GM23248 (cell line): Measurements from ENCODE around the gene SLC1A7.

Experiments
- EZH2 ChIP-seq: fragments of 200-600 bp; sonication (generic); IDR thresholded peaks from 2 replicates; pipeline ENCODE4 v1.6.1; 2018; ENCODE audit warnings: antibody characterized with exemption, mild to moderate bottlenecking; ENCODE audit not compliant: insufficient read depth, poor library complexity, severe bottlenecking
- EZH2phosphoT487 ChIP-seq: fragments of 200-600 bp; sonication (generic); IDR thresholded peaks from 2 replicates; pipeline ENCODE4 v1.6.1; 2018; ENCODE audit warnings: antibody characterized with exemption, moderate library complexity, mild to moderate bottlenecking, low read depth; ENCODE audit not compliant: insufficient read depth

DNA sequence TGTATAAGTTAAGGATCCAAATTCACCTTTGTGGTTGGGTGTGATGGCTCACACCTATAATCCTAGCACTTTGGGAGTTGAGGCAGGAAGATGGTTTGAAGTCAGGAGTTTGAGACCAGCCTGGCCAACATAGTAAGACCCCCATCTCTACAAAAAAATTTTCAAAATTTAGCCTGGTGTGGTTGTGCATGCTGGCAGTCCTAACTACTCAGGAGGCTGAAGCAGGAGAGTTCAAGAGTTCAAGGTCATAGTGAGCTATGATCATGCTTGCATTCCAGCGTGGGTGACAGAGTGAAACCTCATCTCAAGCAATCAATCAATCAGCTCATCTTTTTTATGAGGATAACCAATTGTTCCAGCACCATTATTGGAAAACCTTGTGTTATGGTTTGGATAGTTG is 16.5 kb upstream of the SLC1A7 start:
- TF ChIP-seq EZH2 (no peak), EZH2phosphoT487 (no peak)
